ENCODE data around the gene PRR29.

DNA sequence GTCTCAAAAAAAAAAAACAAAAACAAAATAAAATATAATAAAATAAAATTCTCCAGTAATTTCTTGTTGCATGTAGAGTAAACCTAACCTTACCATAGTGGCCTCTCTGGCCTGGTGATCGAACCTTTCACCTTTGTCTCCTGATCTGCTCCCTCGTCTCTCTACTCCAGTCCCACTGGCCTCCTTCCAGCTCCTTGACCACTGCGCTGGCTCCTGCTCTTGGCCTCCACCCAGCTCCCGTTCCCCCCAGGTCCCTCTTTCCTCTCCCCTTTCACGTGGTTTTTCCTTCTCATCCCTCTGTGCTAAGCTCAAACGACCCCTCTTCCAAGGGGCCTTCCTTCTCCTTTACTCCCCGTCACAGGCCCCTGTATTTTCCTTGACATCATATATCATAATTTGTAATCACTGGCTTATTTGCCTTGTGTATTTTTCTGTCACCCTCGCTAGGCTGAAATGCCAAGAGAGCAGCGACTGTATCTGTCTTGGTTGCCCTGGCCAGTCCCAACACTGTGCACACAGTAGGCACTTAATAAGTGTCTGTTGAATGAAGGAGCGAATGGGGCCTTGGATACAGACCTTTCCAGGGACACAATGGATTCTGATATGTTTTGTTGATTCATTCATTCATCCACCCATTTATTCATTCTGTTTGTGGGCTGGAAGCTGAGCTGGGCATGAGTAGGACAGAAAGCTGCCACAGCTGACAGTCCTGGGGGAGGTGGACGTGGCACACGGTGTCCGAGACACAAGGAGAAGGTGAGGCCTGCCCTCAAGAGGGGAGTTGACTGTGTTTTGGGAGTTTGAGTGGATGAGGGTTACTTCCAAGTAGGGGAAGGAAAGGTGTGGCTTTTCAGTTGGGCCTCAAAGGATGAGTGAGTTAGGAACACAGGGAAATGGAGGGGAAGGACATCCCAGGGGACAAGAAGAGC, 19.6 kb upstream of the PRR29 start:
- TF ChIP-seq, protein P1, sequence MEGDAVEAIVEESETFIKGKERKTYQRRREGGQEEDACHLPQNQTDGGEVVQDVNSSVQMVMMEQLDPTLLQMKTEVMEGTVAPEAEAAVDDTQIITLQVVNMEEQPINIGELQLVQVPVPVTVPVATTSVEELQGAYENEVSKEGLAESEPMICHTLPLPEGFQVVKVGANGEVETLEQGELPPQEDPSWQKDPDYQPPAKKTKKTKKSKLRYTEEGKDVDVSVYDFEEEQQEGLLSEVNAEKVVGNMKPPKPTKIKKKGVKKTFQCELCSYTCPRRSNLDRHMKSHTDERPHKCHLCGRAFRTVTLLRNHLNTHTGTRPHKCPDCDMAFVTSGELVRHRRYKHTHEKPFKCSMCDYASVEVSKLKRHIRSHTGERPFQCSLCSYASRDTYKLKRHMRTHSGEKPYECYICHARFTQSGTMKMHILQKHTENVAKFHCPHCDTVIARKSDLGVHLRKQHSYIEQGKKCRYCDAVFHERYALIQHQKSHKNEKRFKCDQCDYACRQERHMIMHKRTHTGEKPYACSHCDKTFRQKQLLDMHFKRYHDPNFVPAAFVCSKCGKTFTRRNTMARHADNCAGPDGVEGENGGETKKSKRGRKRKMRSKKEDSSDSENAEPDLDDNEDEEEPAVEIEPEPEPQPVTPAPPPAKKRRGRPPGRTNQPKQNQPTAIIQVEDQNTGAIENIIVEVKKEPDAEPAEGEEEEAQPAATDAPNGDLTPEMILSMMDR (IDR thresholded peaks at IDR 0.05): no peak
- TF ChIP-seq EZH2 (IDR thresholded peaks at IDR 0.05; ENCODE audit: borderline replicate concordance, insufficient read depth, low read depth, low read length, poor library complexity, severe bottlenecking): no peak
